WTC11 (cell line): ENCODE results near the gene KCNH6. TPM values are rescaled to one million over a fixed set of nuclear protein-coding genes. Genes with fewer than 3 reads are reported as not detected.

ENCODE experiments used
- ATAC-seq: fragments of 200-7000 bp; cut with Tn5 transposase; 2 replicates; pipeline ENCODE4 v1.10.0; 2021; ENCODE audit warnings: mild to moderate bottlenecking, moderate library complexity
- CTCF ChIA-PET: fragments of 300-600 bp; sonication (Branson Sonifier 250); formaldehyde crosslinking; loops from one replicate; lab custom pipeline; 2021; ENCODE audit warnings: antibody characterized with exemption; lab: Charles Lee
- POLR2A ChIA-PET: fragments of 350-600 bp; sonication (Branson Sonifier 250); formaldehyde crosslinking; loops from one replicate; lab custom pipeline; 2021; ENCODE audit warnings: antibody characterized with exemption; lab: Charles Lee
- DNase-seq: peaks from one replicate; pipeline ENCODE4 v3.0.0; 2021; ENCODE audit warnings: low spot score
- H3K27ac Mint-ChIP-seq: 2 replicates; pipeline ENCODE4 v1.8.0; 2021; ENCODE audit warnings: mixed read lengths
- H3K27me3 Mint-ChIP-seq: 2 replicates; pipeline ENCODE4 v1.8.0; 2021; ENCODE audit warnings: low read depth, mild to moderate bottlenecking, moderate library complexity, mixed read lengths
- H3K36me3 Mint-ChIP-seq: 2 replicates; pipeline ENCODE4 v1.8.0; 2021; ENCODE audit warnings: mixed read lengths
- H3K4me1 Mint-ChIP-seq: 2 replicates; pipeline ENCODE4 v1.8.0; 2022; ENCODE audit warnings: mixed read lengths
- H3K4me3 Mint-ChIP-seq: 2 replicates; pipeline ENCODE4 v1.8.0; 2021; ENCODE audit warnings: mild to moderate bottlenecking, moderate library complexity, mixed read lengths
- H3K9me3 Mint-ChIP-seq: 2 replicates; pipeline ENCODE4 v1.8.0; 2021; ENCODE audit warnings: mixed read lengths
- ATF1 ChIP-seq: sonication (generic); formaldehyde crosslinking; IDR thresholded peaks from 2 replicates; pipeline ENCODE4 v1.8.1; 2023; ENCODE audit warnings: mild to moderate bottlenecking, moderate library complexity, missing genetic modification reagents
- CBFB ChIP-seq: sonication (generic); formaldehyde crosslinking; IDR thresholded peaks from 2 replicates; pipeline ENCODE4 v1.8.1; 2022; ENCODE audit warnings: mild to moderate bottlenecking, low read depth, missing genetic modification reagents
- CREB1 ChIP-seq: sonication (generic); formaldehyde crosslinking; IDR thresholded peaks from 2 replicates; pipeline ENCODE4 v1.8.0; 2023; ENCODE audit warnings: mild to moderate bottlenecking, missing genetic modification reagents
- CREM ChIP-seq: sonication (generic); formaldehyde crosslinking; IDR thresholded peaks from 2 replicates; pipeline ENCODE4 v1.8.1; 2022; ENCODE audit warnings: mild to moderate bottlenecking, missing genetic modification reagents, moderate library complexity
- FOXJ3 ChIP-seq: sonication (generic); formaldehyde crosslinking; IDR thresholded peaks from 2 replicates; pipeline ENCODE4 v1.9.0; 2021; ENCODE audit warnings: missing genetic modification reagents, mild to moderate bottlenecking, borderline replicate concordance
- GABPB1 ChIP-seq: sonication (generic); formaldehyde crosslinking; IDR thresholded peaks from 2 replicates; pipeline ENCODE4 v1.8.1; 2023; ENCODE audit warnings: mild to moderate bottlenecking, missing genetic modification reagents
- JAZF1 ChIP-seq: fragments of 250-450 bp; sonication (Bioruptor Pico); IDR thresholded peaks from 2 replicates; pipeline ENCODE4 v1.9.0; 2021; ENCODE audit warnings: moderate library complexity, mild to moderate bottlenecking, inconsistent platforms
- MXD4 ChIP-seq: fragments of 250-450 bp; sonication (Bioruptor Pico); IDR thresholded peaks from 2 replicates; pipeline ENCODE4 v1.8.0; 2021; ENCODE audit warnings: mild to moderate bottlenecking, moderate library complexity, borderline replicate concordance
- NFATC4 ChIP-seq: fragments of 250-450 bp; sonication (Bioruptor Pico); IDR thresholded peaks from 2 replicates; pipeline ENCODE4 v1.9.0; 2021; ENCODE audit warnings: mild to moderate bottlenecking
- NFE2L1 ChIP-seq: sonication (generic); formaldehyde crosslinking; IDR thresholded peaks from 2 replicates; pipeline ENCODE4 v1.8.1; 2023; ENCODE audit warnings: missing genetic modification reagents
- NR1H2 ChIP-seq: sonication (generic); formaldehyde crosslinking; IDR thresholded peaks from 2 replicates; pipeline ENCODE4 v1.9.0; 2021; ENCODE audit warnings: mild to moderate bottlenecking, moderate library complexity, missing genetic modification reagents
- TP53 ChIP-seq: sonication (generic); formaldehyde crosslinking; IDR thresholded peaks from 2 replicates; pipeline ENCODE4 v1.8.1; 2023; ENCODE audit warnings: mild to moderate bottlenecking, missing genetic modification reagents
- ZNF219 ChIP-seq: sonication (generic); formaldehyde crosslinking; IDR thresholded peaks from 2 replicates; pipeline ENCODE4 v1.8.0; 2023; ENCODE audit warnings: missing genetic modification reagents, mild to moderate bottlenecking, borderline replicate concordance
- ZNF263 ChIP-seq: sonication (generic); formaldehyde crosslinking; IDR thresholded peaks from 2 replicates; pipeline ENCODE4 v1.8.1; 2022; ENCODE audit warnings: low read depth, mild to moderate bottlenecking, moderate library complexity, missing genetic modification reagents
- ZNF396 ChIP-seq: fragments of 250-450 bp; sonication (Bioruptor Pico); IDR thresholded peaks from 2 replicates; pipeline ENCODE4 v1.8.0; 2021; ENCODE audit warnings: mild to moderate bottlenecking, moderate library complexity, borderline replicate concordance
- ZNF423 ChIP-seq: fragments of 250-450 bp; sonication (Bioruptor Pico); IDR thresholded peaks from 2 replicates; pipeline ENCODE4 v2.1.2; 2022; ENCODE audit warnings: mild to moderate bottlenecking, moderate library complexity
- total RNA-seq: library from RNA; stranded (reverse); gene quantifications from 3 replicates; pipeline ENCODE4 v1.2.3, GENCODE V29; 2021
- TF ChIP-seq, protein P1 (sequence below): sonication (generic); formaldehyde crosslinking; IDR thresholded peaks from 2 replicates; pipeline ENCODE4 v1.8.0; 2022; ENCODE audit warnings: mild to moderate bottlenecking, missing genetic modification reagents
- TF ChIP-seq, protein P2 (sequence below): sonication (generic); formaldehyde crosslinking; IDR thresholded peaks from 2 replicates; pipeline ENCODE4 v1.8.1; 2022; ENCODE audit warnings: low read depth, mild to moderate bottlenecking, moderate library complexity, missing genetic modification reagents, borderline replicate concordance
- TF ChIP-seq, protein P3 (sequence below): sonication (generic); formaldehyde crosslinking; IDR thresholded peaks from 2 replicates; pipeline ENCODE4 v1.8.0; 2022; ENCODE audit warnings: mild to moderate bottlenecking, missing genetic modification reagents
- TF ChIP-seq, protein P4 (sequence below): fragments of 250-450 bp; sonication (Bioruptor Pico); IDR thresholded peaks from 2 replicates; pipeline ENCODE4 v1.9.0; 2021; ENCODE audit warnings: mild to moderate bottlenecking, borderline replicate concordance
- TF ChIP-seq, protein P5 (sequence below): sonication (generic); formaldehyde crosslinking; IDR thresholded peaks from 2 replicates; pipeline ENCODE4 v1.8.1; 2023; ENCODE audit warnings: mild to moderate bottlenecking, missing genetic modification reagents, borderline replicate concordance
- TF ChIP-seq, protein P6 (sequence below): sonication (generic); formaldehyde crosslinking; IDR thresholded peaks from 2 replicates; pipeline ENCODE4 v1.8.1; 2023; ENCODE audit warnings: mild to moderate bottlenecking, missing genetic modification reagents
- TF ChIP-seq, protein P7 (sequence below): sonication (generic); formaldehyde crosslinking; conservative IDR thresholded peaks from 2 replicates; pipeline ENCODE4 v1.8.1; 2022; ENCODE audit warnings: mild to moderate bottlenecking, missing genetic modification reagents
- TF ChIP-seq, protein P8 (sequence below): fragments of 250-450 bp; sonication (Bioruptor Pico); IDR thresholded peaks from 2 replicates; pipeline ENCODE4 v1.9.0; 2021; ENCODE audit warnings: moderate library complexity, mild to moderate bottlenecking, inconsistent platforms, borderline replicate concordance

Gene KCNH6
- total RNA-seq, 1 experiment from 2014 or later: 2.1 TPM

DNA sequence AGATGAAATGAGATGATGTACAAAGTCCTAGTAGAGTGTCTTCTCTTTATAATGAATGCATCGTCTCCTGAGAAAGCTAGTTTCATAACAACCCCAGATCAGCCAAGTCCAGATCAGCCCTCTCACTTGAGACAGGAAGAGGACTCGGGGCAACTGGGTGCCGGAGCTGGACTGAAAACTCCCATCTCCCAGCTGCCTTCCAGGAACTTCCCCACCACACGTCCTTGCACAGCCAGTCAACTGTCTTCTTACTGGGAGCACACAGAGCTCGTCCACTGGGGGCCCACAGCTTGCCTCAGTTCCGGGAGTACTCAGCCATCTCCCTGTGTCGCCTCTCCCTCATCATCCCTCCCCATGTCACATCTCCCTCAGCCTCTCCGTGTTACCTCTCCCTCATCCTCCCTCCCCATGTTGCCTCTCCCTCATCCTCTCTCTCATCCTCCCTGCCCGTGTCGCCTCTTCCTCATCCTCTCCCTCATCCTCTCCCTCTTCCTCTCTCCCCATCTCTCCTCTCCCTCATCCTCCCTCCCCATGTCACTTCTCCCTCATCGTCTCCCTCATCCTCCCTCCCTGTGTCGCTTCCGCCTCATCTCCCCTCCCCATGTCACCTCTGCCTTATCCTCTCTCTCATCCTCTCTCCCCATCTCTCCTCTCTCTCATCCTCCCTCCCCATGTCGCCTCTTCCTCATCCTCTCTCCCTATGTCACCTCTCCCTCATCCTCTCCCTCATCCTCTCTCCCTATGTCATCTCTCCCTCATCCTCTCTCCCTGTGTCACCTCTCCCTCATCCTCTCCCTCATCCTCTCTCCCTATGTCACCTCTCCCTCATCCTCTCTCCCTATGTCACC, 22.4 kb upstream of the KCNH6 start:
- ChIA-PET CTCF (interaction anchor here (0.7 to 1.2 kb wide), 2 partner anchors 71 to 75 kb away, joined by 3 to 9 read pairs; no protein-coding TSS in a partner anchor), POLR2A (no interaction called here)
- no peak for ATAC-seq

DNA sequence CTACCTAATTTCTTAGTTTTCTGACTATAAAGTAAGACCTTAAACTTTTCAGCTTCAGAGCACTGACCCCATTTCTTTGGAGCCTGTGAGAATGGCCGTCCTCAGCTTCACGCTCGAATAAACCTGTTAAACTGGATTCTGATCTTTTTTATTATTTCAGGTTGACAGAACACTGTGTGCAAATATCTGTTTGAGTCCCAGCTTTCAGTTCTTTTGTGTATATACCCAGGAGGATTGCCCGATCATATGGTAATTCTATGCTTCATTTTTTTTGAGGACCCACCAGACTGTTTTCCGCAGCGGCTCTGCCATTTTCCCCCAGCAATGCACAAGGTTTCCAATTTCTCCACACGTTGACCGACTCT, 19.8 kb upstream of the KCNH6 start:
- Mint-ChIP-seq H3K27ac (no peak overlapping the region), H3K4me3 (no peak overlapping the region), H3K27me3 (peaks cover 12% of the 10 kb centered on the region), H3K36me3 (no peaks in the 10 kb centered on the region; the same call in 1 of the 2 replicates), H3K4me1 (peaks cover 3% of the 10 kb centered on the region), H3K9me3 (peaks cover 17% of the 10 kb centered on the region)
- no peak for DNase-seq
- CTCF ChIA-PET: interaction anchor here (2.0 kb wide), 1 partner anchor 77 kb away, joined by 11 read pairs; no protein-coding TSS in a partner anchor
- POLR2A ChIA-PET: no interaction called here
- ATAC-seq: no peak
- no peak for TF ChIP-seq TP53 (CRISPR knock-in tag)
- TF ChIP-seq, protein P1, sequence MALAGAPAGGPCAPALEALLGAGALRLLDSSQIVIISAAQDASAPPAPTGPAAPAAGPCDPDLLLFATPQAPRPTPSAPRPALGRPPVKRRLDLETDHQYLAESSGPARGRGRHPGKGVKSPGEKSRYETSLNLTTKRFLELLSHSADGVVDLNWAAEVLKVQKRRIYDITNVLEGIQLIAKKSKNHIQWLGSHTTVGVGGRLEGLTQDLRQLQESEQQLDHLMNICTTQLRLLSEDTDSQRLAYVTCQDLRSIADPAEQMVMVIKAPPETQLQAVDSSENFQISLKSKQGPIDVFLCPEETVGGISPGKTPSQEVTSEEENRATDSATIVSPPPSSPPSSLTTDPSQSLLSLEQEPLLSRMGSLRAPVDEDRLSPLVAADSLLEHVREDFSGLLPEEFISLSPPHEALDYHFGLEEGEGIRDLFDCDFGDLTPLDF: no peak
- TF ChIP-seq ZNF263 (CRISPR knock-in tag): no peak
- TF ChIP-seq CBFB: no peak
- TF ChIP-seq, protein P2, sequence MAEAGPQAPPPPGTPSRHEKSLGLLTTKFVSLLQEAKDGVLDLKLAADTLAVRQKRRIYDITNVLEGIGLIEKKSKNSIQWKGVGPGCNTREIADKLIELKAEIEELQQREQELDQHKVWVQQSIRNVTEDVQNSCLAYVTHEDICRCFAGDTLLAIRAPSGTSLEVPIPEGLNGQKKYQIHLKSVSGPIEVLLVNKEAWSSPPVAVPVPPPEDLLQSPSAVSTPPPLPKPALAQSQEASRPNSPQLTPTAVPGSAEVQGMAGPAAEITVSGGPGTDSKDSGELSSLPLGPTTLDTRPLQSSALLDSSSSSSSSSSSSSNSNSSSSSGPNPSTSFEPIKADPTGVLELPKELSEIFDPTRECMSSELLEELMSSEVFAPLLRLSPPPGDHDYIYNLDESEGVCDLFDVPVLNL: no peak
- TF ChIP-seq, protein P3, sequence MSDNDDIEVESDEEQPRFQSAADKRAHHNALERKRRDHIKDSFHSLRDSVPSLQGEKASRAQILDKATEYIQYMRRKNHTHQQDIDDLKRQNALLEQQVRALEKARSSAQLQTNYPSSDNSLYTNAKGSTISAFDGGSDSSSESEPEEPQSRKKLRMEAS: no peak
- TF ChIP-seq, protein P4, sequence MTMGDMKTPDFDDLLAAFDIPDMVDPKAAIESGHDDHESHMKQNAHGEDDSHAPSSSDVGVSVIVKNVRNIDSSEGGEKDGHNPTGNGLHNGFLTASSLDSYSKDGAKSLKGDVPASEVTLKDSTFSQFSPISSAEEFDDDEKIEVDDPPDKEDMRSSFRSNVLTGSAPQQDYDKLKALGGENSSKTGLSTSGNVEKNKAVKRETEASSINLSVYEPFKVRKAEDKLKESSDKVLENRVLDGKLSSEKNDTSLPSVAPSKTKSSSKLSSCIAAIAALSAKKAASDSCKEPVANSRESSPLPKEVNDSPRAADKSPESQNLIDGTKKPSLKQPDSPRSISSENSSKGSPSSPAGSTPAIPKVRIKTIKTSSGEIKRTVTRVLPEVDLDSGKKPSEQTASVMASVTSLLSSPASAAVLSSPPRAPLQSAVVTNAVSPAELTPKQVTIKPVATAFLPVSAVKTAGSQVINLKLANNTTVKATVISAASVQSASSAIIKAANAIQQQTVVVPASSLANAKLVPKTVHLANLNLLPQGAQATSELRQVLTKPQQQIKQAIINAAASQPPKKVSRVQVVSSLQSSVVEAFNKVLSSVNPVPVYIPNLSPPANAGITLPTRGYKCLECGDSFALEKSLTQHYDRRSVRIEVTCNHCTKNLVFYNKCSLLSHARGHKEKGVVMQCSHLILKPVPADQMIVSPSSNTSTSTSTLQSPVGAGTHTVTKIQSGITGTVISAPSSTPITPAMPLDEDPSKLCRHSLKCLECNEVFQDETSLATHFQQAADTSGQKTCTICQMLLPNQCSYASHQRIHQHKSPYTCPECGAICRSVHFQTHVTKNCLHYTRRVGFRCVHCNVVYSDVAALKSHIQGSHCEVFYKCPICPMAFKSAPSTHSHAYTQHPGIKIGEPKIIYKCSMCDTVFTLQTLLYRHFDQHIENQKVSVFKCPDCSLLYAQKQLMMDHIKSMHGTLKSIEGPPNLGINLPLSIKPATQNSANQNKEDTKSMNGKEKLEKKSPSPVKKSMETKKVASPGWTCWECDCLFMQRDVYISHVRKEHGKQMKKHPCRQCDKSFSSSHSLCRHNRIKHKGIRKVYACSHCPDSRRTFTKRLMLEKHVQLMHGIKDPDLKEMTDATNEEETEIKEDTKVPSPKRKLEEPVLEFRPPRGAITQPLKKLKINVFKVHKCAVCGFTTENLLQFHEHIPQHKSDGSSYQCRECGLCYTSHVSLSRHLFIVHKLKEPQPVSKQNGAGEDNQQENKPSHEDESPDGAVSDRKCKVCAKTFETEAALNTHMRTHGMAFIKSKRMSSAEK (CRISPR knock-in tag): no peak
- TF ChIP-seq MXD4 (CRISPR knock-in tag): no peak
- TF ChIP-seq, protein P5, sequence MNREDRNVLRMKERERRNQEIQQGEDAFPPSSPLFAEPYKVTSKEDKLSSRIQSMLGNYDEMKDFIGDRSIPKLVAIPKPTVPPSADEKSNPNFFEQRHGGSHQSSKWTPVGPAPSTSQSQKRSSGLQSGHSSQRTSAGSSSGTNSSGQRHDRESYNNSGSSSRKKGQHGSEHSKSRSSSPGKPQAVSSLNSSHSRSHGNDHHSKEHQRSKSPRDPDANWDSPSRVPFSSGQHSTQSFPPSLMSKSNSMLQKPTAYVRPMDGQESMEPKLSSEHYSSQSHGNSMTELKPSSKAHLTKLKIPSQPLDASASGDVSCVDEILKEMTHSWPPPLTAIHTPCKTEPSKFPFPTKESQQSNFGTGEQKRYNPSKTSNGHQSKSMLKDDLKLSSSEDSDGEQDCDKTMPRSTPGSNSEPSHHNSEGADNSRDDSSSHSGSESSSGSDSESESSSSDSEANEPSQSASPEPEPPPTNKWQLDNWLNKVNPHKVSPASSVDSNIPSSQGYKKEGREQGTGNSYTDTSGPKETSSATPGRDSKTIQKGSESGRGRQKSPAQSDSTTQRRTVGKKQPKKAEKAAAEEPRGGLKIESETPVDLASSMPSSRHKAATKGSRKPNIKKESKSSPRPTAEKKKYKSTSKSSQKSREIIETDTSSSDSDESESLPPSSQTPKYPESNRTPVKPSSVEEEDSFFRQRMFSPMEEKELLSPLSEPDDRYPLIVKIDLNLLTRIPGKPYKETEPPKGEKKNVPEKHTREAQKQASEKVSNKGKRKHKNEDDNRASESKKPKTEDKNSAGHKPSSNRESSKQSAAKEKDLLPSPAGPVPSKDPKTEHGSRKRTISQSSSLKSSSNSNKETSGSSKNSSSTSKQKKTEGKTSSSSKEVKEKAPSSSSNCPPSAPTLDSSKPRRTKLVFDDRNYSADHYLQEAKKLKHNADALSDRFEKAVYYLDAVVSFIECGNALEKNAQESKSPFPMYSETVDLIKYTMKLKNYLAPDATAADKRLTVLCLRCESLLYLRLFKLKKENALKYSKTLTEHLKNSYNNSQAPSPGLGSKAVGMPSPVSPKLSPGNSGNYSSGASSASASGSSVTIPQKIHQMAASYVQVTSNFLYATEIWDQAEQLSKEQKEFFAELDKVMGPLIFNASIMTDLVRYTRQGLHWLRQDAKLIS: no peak
- TF ChIP-seq, protein P6, sequence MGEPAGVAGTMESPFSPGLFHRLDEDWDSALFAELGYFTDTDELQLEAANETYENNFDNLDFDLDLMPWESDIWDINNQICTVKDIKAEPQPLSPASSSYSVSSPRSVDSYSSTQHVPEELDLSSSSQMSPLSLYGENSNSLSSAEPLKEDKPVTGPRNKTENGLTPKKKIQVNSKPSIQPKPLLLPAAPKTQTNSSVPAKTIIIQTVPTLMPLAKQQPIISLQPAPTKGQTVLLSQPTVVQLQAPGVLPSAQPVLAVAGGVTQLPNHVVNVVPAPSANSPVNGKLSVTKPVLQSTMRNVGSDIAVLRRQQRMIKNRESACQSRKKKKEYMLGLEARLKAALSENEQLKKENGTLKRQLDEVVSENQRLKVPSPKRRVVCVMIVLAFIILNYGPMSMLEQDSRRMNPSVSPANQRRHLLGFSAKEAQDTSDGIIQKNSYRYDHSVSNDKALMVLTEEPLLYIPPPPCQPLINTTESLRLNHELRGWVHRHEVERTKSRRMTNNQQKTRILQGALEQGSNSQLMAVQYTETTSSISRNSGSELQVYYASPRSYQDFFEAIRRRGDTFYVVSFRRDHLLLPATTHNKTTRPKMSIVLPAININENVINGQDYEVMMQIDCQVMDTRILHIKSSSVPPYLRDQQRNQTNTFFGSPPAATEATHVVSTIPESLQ (CRISPR knock-in tag): no peak
- TF ChIP-seq NR1H2: no peak
- no peak for TF ChIP-seq CREB1 (CRISPR knock-in tag)

More for the DNA sequence above, 22.4 kb upstream of the KCNH6 start:
- no peak overlapping the region for H3K27ac Mint-ChIP-seq
- peaks cover 7% of the 10 kb centered on the region for H3K27me3 Mint-ChIP-seq
- H3K9me3 Mint-ChIP-seq: peaks cover 10% of the 10 kb centered on the region
- H3K36me3 Mint-ChIP-seq: no peaks in the 10 kb centered on the region; the same call in 1 of the 2 replicates
- TF ChIP-seq CREB1 (CRISPR knock-in tag) (no peak), ZNF396 (CRISPR knock-in tag) (no peak), JAZF1 (no peak), NFATC4 (no peak), FOXJ3 (CRISPR knock-in tag) (no peak), CREM (no peak), ZNF219 (CRISPR knock-in tag) (no peak), ZNF423 (CRISPR knock-in tag) (no peak), GABPB1 (CRISPR knock-in tag) (no peak), NFE2L1 (CRISPR knock-in tag) (no peak), ATF1 (CRISPR knock-in tag) (no peak)
- TF ChIP-seq, protein P7, sequence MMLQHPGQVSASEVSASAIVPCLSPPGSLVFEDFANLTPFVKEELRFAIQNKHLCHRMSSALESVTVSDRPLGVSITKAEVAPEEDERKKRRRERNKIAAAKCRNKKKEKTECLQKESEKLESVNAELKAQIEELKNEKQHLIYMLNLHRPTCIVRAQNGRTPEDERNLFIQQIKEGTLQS (CRISPR knock-in tag): no peak
- TF ChIP-seq, protein P8, sequence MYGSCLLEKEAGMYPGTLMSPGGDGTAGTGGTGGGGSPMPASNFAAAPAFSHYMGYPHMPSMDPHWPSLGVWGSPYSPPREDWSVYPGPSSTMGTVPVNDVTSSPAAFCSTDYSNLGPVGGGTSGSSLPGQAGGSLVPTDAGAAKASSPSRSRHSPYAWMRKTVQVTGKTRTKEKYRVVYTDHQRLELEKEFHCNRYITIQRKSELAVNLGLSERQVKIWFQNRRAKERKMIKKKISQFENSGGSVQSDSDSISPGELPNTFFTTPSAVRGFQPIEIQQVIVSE (CRISPR knock-in tag): no peak
- TF ChIP-seq, all 79 proteins: peak for 0
- no peak for DNase-seq
- peaks cover 8% of the 10 kb centered on the region for H3K4me1 Mint-ChIP-seq
- no peak overlapping the region for H3K4me3 Mint-ChIP-seq
